Duodenal mucosa (tissue), 2 donors: ENCODE results near the gene GPATCH2L.

Source experiments
- H3K27ac ChIP-seq: one replicate; pipeline ENCODE4 v1.7.0; 2013; ENCODE audit warnings: low read depth, low read length
- H3K27me3 ChIP-seq, 2 donors: one replicate each; pipeline ENCODE4 v1.7.0; 2013; ENCODE audit warnings: low read length in 2 of 2, control low read depth in 1 of 2; ENCODE audit not compliant: insufficient read depth in 2 of 2, control insufficient read depth in 1 of 2
- H3K36me3 ChIP-seq, 2 donors: one replicate each; pipeline ENCODE4 v1.7.0; 2013; ENCODE audit warnings: low read length in 2 of 2, control low read depth in 1 of 2; ENCODE audit not compliant: insufficient read depth in 2 of 2, control insufficient read depth in 1 of 2
- H3K4me1 ChIP-seq, 2 donors: one replicate each; pipeline ENCODE4 v1.7.0; 2013; ENCODE audit warnings: low read length in 2 of 2, control low read depth in 1 of 2; ENCODE audit not compliant: insufficient read depth in 2 of 2, control insufficient read depth in 1 of 2
- H3K4me3 ChIP-seq, 2 donors: one replicate each; pipeline ENCODE4 v1.7.0; 2013; ENCODE audit warnings: low read length in 2 of 2, low read depth in 1 of 2
- H3K9ac ChIP-seq, 2 donors: one replicate each; pipeline ENCODE4 v1.7.0; 2013; ENCODE audit warnings: low read length in 2 of 2, low read depth in 1 of 2
- H3K9me3 ChIP-seq, 2 donors: one replicate each; pipeline ENCODE4 v1.7.0; 2013; ENCODE audit warnings: low read length in 2 of 2, control low read depth in 1 of 2; ENCODE audit not compliant: control insufficient read depth in 1 of 2

GPATCH2L gene

GRCh38 chr14:76121089-76121748, 30.5 kb upstream of the GPATCH2L start:
- Histone ChIP-seq H3K9ac (no peak overlapping the region), H3K4me1 (no peaks in the 10 kb centered on the region), H3K27ac (no peak overlapping the region), H3K36me3 (no peaks in the 10 kb centered on the region), H3K27me3 (no peaks in the 10 kb centered on the region), H3K9me3 (no peaks in the 10 kb centered on the region), H3K4me3 (no peak overlapping the region)

- H3K9me3 ChIP-seq: no peaks in the 10 kb centered on the region
- H3K36me3 ChIP-seq: no peaks in the 10 kb centered on the region
- H3K4me1 ChIP-seq: no peaks in the 10 kb centered on the region
- H3K27me3 ChIP-seq: no peaks in the 10 kb centered on the region
- no peak overlapping the region for H3K27ac ChIP-seq
- no peak overlapping the region for H3K4me3 ChIP-seq
- no peak overlapping the region for H3K9ac ChIP-seq
These were observed 28.1 kb upstream of the GPATCH2L start for GRCh38 chr14:76123426-76124225.

GRCh38 chr14:76125511-76125910, 26.2 kb upstream of the GPATCH2L start:
- Histone ChIP-seq H3K27me3 (no peaks in the 10 kb centered on the region), H3K4me1 (no peaks in the 10 kb centered on the region), H3K9ac (no peak overlapping the region), H3K9me3 (no peaks in the 10 kb centered on the region), H3K27ac (no peak overlapping the region), H3K36me3 (no peaks in the 10 kb centered on the region), H3K4me3 (no peak overlapping the region)

GRCh38 chr14:76126076-76126475, 25.6 kb upstream of the GPATCH2L start:
- H3K9ac ChIP-seq: no peak overlapping the region
- H3K36me3 ChIP-seq: no peaks in the 10 kb centered on the region
- H3K4me3 ChIP-seq: no peak overlapping the region
- H3K27ac ChIP-seq: no peak overlapping the region
- no peaks in the 10 kb centered on the region for H3K9me3 ChIP-seq
- no peaks in the 10 kb centered on the region for H3K4me1 ChIP-seq
- no peaks in the 10 kb centered on the region for H3K27me3 ChIP-seq

- peaks cover 1 to 5% of the 10 kb centered on the region in 2 donors for H3K27me3 ChIP-seq
- no peak overlapping the region for H3K4me3 ChIP-seq
- H3K4me1 ChIP-seq: no peaks in the 10 kb centered on the region
- no peaks in the 10 kb centered on the region for H3K9me3 ChIP-seq
- H3K36me3 ChIP-seq: no peaks in the 10 kb centered on the region
- H3K9ac ChIP-seq: no peak overlapping the region
- H3K27ac ChIP-seq: no peak overlapping the region
These were observed 21.7 kb upstream of the GPATCH2L start for GRCh38 chr14:76129851-76130576.

- Histone ChIP-seq H3K4me3 (no peak overlapping the region), H3K36me3 (no peaks in the 10 kb centered on the region), H3K9me3 (no peaks in the 10 kb centered on the region), H3K27me3 (peaks cover 9 to 15% of the 10 kb centered on the region in 2 donors), H3K27ac (no peak overlapping the region), H3K9ac (no peak overlapping the region), H3K4me1 (no peaks in the 10 kb centered on the region)
These were observed 20.4 kb upstream of the GPATCH2L start for GRCh38 chr14:76131071-76131965.

- Histone ChIP-seq H3K9me3 (no peaks in the 10 kb centered on the region), H3K9ac (no peak overlapping the region), H3K4me3 (no peak overlapping the region), H3K27ac (no peak overlapping the region), H3K27me3 (peaks cover 25 to 26% of the 10 kb centered on the region in 2 donors), H3K4me1 (no peaks in the 10 kb centered on the region), H3K36me3 (no peaks in the 10 kb centered on the region)
These were observed 18.6 kb upstream of the GPATCH2L start for GRCh38 chr14:76133103-76133502.

- Histone ChIP-seq H3K27me3 (peaks cover 31 to 37% of the 10 kb centered on the region in 2 donors), H3K9ac (no peak overlapping the region), H3K36me3 (no peaks in the 10 kb centered on the region), H3K4me1 (no peaks in the 10 kb centered on the region), H3K4me3 (no peak overlapping the region), H3K9me3 (no peaks in the 10 kb centered on the region), H3K27ac (no peak overlapping the region)
These were observed 17.5 kb upstream of the GPATCH2L start for GRCh38 chr14:76134231-76134630.

- Histone ChIP-seq H3K4me1 (no peaks in the 10 kb centered on the region), H3K27ac (no peak overlapping the region), H3K27me3 (peaks cover 44 to 45% of the 10 kb centered on the region in 2 donors), H3K36me3 (no peaks in the 10 kb centered on the region), H3K4me3 (no peak overlapping the region), H3K9me3 (no peaks in the 10 kb centered on the region), H3K9ac (no peak overlapping the region)
These were observed 16.0 kb upstream of the GPATCH2L start for GRCh38 chr14:76135722-76136121.
